Measurements from ENCODE around the gene PIP5K1B. TPM values are rescaled to one million over a fixed set of nuclear protein-coding genes. Genes with fewer than 3 reads are reported as not detected.
A peak's percentile ranks its signal among the peaks of the same experiment; 100 is the strongest.

Gene PIP5K1B
- polyA plus RNA-seq, 4 donors = 6.2 to 8.5 (median 7.9) TPM

DNA sequence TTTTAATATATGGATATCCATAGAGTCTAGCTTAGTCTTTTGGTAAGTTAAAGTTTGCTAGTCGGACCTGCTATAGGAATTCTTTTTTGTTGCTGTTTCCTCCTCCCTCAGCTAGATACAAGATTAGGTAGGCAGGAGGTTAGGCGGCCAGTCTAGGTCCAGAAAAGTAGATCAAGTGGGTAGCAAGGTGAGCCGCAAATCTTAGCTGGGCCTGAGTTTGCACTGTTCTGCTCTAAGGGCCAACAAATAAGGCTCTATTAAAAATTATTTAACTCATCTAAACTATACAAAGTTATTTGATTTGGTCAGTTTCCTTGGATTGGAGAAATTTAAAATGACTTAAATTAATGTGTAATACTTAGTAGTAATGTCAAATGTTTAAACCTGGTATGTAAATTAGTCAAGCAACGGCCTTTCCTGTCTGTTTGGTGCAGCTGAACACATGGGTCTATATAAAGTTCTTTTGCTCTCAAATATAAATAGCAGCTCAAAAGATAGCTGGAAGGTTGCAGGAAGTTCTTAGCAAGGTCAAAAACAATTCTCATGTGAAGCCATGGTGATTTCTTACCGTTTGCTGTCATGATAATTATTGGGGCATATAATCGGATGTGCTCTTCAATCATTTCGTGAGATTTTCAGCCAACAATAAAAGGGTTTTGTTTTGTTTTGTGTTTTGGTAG is 236.9 kb downstream of the PIP5K1B start:
- no peak for DNase-seq (ENCODE audit: low read depth in 4 of 4, low spot score in 3 of 4)

DNA sequence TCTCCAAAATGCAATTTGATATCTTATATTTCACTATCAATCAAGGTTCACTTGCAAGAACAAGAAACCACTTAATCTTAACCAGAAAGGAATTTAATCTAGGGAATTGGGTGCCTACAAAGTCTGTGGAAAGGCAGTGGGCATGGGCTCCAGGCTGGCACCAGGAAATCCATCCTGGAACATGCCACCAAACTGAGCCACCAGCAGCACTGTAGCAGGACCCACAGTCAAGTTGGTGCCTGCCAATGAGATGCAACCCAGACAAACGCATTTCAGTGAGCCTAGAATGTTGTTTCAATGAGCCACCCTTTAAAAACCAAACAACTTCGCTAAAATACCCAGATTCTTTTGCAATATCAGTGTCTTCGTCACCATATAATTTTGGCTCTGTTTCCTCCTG is 237.8 kb downstream of the PIP5K1B start:
- DNase-seq (ENCODE audit: low read depth in 4 of 4, low spot score in 3 of 4) = no peak

DNA sequence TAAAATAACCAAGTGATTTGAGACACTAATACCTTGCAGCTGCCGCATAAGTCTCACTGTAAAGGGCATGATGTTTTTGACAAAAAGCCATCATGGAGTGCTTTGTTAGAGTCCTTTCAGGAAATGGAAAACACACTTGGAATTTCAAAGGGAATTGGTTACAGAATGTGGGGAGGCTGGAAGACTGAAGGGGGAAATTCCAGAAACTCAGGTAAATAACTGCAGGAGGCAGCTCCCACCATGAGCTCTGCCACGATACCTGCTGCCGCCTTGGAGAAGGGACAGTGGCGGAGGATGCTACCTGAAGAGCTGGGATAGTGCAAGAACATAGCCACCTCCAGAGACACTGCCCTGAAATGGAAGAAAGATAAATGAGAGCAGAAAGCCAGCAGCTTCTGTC is 242.0 kb downstream of the PIP5K1B start:
- no peak for DNase-seq (ENCODE audit: low read depth in 4 of 4, low spot score in 3 of 4)

DNA sequence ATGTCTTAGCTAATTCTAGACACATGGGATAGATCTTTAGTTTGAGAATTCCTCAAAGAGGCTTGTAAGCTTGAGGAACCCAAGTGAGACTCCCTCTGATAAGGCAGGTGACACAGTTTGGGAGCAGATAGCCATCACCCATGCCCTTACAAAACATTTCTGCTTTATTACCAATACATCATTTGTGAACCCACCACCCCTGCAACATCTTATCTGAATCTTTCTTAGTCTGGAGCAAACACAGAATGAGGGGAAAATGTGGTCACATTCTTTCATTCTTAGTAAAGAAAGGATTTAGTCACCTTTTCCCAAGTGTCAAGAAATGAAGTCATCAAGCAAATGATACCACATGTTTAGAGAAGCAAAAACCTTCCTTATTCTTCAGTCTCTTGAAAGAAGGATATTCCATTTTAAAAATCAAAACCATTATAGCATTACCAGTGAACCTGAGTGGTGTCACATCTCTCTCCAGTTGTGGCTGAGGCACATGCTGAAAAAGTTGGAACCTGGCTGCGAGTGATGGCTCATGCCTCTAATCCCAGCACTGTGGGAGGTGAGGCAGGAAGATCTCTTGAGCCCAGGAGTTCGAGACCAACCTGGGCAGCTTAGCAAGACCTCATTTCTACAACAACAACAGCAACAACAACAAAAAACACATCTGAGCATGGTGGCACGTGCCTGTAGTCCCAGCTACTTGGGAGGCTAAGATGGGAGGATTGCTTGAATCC is 243.0 kb downstream of the PIP5K1B start:
- DNase-seq (ENCODE audit: low read depth in 4 of 4, low spot score in 3 of 4) = no peak

DNA sequence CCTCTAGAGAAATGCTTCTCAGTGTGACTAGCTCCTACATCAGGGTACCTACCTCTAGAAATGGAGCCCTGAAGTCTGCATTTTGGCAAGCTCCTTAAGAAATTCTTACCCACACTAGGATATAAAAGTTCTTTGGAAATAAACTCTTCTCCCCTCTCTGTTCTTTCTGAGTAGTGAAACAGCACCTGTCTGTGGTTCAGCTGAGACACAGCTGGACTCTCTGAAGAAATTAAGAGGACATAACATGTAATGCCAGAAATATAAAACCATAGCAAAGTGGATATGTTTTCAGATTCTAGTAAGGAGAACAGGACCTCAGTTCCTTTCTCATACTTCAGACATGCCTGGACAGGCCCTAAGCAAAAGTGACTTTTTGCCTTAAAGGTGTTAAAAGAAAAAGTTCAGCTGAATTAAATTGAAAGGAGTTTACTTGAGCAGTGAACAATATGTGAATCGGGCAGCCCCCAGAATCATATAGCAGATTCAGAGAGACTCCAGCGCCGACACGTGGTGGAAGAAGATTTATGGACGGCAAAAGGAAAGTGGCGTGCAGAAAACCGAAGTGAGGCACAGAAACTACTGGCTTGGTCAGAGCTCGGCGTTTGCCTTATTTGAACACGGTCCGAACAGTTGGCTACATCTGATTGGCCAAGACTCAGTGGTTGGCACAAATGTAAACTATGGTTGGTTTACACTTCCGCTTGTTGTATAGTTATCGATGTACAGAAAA is 244.4 kb downstream of the PIP5K1B start:
- DNase-seq (ENCODE audit: low read depth in 4 of 4, low spot score in 3 of 4) = peak in 1 of 4 donors; percentile 20

DNA sequence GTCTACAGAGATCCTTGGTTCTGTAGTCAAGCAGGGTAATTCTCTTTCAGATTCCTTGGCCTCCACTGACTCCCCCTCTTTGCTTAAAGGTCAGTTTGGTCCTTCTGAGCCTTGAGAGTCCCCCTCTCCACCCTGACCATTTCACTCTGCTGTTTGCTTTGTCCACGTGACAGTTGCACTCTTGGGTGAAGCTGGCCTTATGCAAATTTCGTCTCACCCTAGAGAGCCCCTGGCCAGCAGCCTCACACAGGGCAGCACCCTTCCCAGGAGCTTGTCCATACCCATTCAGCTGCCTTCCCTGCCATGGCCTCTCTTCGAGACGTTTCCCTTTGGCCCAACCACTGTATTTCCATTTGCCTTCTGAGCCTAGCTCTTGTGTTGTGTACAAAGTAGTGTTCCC is 245.1 kb downstream of the PIP5K1B start:
- DNase-seq (ENCODE audit: low read depth in 4 of 4, low spot score in 3 of 4) = no peak

DNA sequence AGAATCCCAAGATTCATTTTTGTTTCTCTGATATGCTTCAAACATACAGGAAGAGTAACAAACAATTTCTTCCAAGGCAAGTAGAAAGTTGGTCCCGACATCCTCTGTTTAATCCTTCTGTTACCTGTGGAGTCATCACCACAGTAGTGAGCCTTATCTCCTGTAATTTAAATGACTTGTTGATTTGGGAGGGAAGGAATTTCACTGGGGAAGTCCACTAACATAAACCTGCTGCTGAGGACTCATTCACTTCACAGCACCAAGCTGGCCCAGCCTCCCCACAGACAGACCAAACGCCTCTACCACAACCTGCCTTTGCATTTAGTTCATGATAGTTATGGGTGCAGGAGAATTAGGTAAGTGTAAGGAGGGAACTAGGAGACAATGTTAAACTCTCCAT is 245.6 kb downstream of the PIP5K1B start:
- DNase-seq (ENCODE audit: low read depth in 4 of 4, low spot score in 3 of 4) = no peak

DNA sequence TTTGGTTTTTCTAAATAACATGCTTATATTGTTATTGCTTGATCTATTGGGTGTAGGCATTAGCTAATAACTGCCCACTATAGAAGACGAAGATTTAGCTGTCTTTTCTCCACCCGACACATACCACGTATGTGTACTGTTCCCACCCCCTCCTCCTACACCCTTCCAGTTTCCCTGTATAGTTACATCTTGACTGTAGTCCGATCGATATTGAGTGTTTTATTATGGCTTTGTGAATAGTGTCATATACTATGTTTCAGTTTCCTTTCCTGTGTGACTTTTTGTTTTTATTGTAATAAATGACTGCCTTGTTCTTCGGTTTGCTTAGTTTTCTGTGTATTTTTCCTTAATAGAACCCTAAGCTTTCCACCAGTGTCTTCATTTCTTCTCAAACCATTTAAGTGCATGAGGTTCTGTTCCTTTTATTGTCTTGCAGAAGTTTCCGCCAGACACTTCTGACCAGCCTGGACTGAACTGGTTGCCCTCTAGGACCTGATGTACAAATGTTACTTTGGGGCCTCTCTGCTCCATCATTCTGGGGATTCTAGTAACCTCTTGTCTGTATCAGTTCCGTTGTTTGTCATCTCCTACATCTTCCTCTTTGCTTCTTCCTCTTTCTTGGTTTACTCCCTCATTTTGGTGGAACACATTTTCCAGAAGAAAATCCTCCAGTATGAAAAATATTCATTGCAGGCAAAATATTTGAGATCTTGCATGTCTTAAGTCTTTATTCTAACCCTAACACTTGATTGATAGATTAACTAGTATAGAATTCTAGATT is 247.0 kb downstream of the PIP5K1B start:
- no peak for DNase-seq (ENCODE audit: low read depth in 4 of 4, low spot score in 3 of 4)

DNA sequence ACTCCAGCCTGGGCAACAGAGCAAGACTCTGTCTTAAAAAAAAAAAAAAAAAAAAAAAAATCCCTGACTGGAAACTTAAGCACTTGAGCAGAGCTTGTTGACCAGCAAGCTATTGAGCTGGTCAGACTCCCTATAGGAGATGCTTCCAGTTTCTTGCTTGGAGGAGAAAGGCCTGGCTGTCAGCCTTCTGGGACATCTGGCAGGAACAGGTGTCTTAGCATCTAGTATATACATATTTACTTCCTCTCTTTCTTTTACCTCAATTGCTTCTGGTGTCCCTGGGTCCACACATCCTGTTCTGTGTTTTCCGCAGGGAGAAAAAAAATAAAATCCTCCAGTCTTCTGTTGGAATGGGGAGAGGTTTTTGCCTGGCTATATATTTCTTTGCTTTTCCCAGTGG is 248.7 kb downstream of the PIP5K1B start:
- no peak for DNase-seq (ENCODE audit: low read depth in 4 of 4, low spot score in 3 of 4)

DNA sequence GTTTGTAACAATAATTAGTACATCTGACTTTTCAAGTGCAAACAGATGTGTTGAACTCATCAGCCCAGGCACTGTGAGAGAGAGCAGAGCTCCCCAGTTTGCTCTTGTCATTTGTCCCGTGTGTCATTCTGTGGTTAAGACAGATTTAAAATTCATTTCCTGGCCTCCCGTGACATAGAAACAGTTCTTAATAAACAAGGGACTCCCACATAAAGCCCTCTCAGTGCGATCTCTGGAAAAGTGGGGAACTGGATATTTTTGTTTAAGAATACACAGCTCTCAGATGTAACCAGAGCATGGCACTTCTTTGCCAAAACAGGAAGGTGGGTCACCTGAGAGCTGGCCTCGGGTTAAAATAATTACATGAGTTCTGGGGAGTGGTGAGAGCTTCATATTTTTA is 250.3 kb downstream of the PIP5K1B start:
- DNase-seq (ENCODE audit: low read depth in 4 of 4, low spot score in 3 of 4) = peak in 2 of 4 donors; percentile 22 to 45

DNA sequence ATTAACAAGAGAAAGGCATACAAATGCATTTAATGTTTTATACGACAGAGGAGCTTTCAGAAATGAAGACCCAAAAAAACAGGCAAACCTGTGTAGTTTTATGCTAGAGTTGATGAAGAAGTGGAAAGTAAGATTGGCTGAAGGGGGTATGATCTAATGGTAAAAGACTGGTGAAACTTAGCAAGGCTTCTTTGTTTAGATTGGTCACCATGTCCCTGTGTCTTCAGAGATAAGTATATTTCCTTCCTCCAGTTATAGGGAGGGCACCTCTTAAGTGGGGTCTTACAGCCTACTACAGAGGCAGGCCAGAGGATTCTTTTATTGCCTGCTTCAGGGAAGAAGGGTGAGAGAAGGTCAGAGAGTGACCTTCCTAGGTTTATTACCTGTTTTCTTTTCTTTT is 252.4 kb downstream of the PIP5K1B start:
- DNase-seq (ENCODE audit: low read depth in 4 of 4, low spot score in 3 of 4) = no peak

DNA sequence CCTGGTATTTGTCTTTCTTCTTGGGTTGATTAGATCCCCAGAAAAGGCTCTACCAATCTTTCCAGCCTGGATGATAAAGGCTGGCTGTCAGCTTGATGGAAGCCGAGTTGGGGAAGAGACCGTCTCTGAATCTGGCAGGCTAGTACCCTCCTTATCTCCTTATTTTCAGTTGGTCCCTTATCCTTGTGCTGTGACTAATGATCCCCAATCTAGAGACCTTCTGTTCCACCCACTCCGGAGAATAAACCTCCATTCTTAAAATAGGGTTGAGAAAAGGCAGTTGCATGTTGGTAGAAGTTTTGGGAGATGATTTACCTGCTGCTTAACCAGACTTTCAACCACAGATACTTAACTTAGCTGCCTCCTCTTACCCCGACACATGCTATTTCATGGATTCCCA is 256.5 kb downstream of the PIP5K1B start:
- no peak for DNase-seq (ENCODE audit: low read depth in 4 of 4, low spot score in 3 of 4)

DNA sequence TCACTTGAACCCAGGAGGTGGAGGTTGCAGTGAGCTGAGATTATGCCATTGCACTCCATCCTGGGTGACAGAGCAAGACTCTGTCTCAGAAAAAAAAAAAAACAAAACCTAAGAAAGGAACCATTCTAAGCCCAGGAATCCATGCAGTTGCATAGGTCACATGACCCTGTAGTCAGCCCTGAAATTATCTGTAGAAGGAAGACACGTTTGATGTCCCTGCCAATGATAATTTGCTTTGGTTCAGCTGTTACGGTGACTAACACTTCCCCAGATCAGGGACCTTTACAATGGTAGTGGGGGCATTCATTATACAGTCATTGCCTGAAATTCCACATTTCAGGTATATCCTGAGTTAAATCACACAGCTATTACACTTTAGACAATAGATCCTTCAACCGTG is 258.4 kb downstream of the PIP5K1B start:
- DNase-seq (ENCODE audit: low read depth in 4 of 4, low spot score in 3 of 4) = no peak

DNA sequence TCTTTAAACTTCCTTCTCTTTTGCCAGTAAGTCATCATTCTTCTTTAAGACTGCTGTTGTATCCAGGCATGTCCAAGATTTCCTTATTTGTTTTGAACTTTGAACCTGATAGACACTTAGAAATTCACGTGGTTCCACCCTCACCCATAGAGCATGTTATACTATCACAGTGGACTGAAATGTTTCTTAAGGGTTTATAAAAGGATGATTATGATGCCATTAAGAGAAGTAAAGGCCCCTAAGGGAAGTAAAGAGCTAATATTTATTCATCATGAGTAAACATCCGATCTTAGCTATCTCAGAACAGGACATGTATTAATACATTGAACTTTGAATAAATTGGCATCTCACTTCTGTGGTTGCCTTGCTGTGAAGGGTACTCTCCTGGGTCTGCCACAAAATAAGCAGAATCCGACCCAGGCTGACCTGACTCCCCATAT is 259.1 kb downstream of the PIP5K1B start:
- no peak for DNase-seq (ENCODE audit: low read depth in 4 of 4, low spot score in 3 of 4)

DNA sequence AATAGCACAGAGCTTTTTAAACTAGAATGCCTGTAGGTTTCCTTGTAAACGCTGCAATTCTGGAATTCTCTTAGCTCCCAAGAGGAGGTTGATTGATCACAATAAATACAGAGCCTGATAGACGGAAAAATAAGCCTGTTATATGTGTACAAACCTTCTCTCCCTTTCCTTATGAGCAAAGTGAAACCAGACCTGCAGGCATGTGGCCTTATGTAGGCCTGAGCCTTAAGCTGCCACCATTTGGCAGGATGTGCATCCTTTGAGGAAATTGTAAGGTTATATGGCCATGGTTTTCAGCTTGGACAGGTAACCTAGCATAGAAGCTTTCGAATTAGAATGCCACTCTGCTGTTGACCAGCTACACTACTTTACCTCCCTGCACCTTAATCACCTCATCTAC is 259.7 kb downstream of the PIP5K1B start:
- DNase-seq (ENCODE audit: low read depth in 4 of 4, low spot score in 3 of 4) = no peak

DNA sequence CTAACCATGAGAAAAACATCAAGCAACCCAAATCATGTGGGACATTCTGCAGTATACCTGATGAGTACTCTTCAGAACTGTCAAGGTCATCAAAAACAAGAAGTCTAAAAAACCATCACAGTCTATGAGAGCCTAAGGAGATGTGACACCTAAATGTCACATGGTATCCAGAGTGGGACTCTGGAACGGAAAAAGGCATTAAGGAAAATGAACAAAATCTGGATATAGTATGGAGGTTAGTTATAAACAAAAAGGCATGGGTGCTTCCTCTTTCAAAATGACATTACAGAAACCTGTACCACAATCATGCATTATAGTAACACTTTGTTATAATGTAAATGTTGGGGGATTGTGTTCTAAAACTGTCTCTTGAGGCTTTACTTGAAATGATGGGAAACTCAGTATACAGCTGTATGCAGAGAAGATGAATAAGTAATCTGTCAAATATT is 261.5 kb downstream of the PIP5K1B start:
- DNase-seq (ENCODE audit: low read depth in 4 of 4, low spot score in 3 of 4) = no peak

DNA sequence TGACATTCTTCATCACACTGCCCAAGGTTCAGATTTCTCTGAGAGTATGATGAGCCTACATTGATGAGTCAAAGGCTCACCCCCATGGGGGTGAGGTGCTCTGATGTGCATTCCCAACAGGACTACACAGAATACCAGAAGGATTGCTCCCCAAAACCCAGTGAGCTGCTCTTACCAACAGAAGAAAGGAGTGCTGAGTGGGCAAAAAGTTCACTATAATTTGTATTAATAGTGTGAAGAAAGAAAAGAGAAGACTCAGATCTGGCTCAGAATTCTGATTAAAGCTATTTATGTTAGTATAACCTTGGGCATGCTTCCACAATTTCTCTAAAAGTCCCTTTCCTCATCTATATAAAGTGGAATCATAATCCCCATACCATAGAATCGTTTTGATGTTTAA is 262.8 kb downstream of the PIP5K1B start:
- DNase-seq (ENCODE audit: low read depth in 4 of 4, low spot score in 3 of 4) = no peak

DNA sequence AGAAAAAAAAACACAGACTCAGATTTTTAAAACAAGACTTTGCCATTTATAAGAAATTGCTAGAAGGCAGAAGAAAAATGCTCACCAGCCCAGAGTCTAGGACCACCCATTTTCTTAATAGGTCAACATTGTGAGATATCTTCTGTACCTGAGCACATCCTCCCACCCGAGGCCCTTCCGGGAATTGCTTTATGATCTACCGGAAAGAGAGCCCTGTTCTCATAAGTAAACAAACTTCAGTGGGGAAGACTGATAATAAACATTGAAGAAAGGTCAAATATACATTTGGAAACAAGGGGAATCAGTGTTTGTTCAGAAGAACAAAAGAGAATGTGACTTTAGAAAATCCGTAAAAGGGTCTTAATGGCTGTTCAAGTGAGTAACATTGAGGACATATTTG is 264.5 kb downstream of the PIP5K1B start:
- DNase-seq (ENCODE audit: low read depth in 4 of 4, low spot score in 3 of 4) = no peak

DNA sequence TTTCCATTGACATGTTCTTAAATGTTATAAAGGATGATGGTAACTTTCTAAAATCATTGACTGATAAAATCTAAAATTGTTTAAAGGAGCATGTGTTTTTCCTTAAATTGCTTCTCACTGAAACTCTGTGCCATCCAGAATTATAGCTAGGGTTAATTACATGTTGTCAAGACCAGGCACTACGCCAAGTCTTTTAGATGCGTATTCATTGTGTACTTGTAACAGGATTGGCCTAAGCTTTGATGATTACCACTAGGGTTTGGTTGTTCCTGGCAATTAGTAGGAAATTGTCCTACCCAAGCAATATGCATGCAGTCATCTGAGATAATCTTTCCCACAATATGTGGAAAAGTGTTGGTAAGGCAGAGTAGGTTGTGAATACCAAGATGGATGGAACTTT is 265.1 kb downstream of the PIP5K1B start:
- no peak for DNase-seq (ENCODE audit: low read depth in 4 of 4, low spot score in 3 of 4)

DNA sequence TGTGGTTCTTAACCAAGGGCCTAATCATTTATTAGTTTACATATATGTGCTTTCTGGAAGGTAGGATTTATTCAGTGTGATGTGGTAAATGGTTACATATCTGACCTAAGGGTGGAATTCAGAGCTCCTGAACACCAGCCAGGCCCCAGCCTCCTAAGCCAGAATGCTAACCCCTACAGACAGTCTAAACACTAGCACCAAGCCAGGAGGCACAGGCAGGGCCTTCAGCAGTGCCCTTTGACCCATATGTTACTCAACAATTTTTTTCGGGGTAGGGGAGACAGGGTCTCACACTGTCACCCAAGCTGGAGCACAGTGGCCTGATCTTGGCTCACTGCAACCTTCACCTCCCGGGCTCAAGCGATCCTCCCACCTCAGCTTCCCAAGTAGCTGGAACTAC is 268.6 kb downstream of the PIP5K1B start:
- no peak for DNase-seq (ENCODE audit: low read depth in 4 of 4, low spot score in 3 of 4)

DNA sequence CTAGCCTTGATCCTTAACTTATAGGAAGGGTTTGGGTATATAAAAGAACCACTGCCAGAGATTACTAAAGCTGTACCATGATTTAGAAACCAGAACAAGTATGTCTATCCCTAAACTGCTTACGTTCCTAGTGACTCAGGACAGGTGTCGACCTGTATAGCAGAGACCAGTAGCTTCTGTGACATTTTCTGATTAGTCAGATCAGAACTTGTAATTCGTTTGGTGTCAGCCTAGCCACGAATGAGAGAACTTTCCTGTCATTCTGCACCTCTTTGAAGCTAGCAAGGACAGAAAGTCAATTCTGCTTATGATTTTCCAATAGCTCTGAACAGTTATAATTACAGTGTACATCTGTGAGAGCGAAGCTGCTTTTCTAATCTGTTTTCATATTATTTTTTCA is 269.4 kb downstream of the PIP5K1B start:
- no peak for DNase-seq (ENCODE audit: low read depth in 4 of 4, low spot score in 3 of 4)
